GM19467 (cell line): ENCODE data around the gene GPR179.
"Not testable (repeated sequence)": the region's sequence is repeated elsewhere in the genome, so short reads cannot be mapped to it uniquely, and the experiment has no call there.

Experiments
- ATAC-seq: cut with Tn5 transposase; IDR thresholded peaks from one replicate; pipeline ENCODE4 v1.9.1; 2021; ENCODE audit warnings: mild to moderate bottlenecking, moderate library complexity; ENCODE audit not compliant: unreplicated experiment

The GPR179 gene

DNA sequence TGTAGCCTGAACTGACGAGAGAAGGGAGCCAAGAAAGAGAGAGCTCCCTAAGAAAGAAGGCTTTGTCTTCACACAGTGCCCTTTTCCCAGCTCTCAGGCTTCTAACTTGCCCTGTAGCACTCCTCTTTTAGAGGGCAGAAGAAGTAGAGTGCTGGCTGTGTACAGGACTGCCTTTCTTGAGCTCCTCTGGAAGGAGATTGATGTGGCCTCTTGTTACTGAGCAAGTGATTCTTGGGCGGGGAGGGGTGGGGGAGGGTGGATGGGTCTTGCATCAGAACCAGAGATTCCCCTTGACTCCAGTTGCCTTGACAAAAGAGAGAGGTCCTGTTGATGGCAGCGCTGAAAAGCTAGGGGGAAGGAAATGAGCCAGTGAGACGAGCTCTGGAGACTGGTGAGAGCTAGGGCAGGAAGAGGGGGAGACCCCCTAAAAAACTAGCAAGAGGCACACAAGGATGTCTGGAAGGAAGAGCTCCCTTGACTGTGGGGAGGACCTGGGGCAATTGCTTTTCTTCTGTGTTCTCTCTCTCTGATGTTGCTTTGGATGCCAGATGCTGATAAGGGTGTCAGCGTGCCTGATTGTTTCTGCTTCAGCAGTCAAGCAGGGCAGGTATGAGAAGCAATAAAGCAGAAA is 18.4 kb downstream of the GPR179 start:
- no peak for ATAC-seq

- no peak for ATAC-seq
Measured at GRCh38 chr17:38324772-38325171, 19.0 kb downstream of the GPR179 start.

DNA sequence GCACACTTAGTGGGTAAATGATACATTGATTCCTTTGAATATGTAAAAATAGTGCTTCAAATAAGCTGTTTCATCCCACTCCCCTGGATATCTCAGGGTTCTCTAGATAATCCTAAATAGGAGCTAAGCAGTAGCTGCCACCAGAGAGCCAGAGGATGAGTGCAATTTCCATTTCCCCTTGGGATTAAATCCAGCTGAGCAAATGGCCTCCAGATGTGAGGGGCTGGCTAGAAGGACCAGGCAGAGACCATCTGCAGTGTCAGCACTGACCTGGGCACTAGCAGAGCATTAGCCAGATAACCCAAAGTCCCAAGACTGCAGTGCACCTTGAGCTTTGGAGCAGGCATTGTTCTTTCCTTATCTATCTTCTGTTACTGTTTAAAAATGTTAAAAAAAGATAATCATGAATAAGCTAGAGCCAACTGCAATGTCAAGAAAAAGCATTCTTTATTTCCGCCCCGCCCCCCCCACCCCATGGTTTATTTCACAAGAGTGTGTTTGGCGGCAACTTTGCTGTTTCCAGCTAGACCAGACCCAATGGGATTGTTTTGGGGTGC is 19.5 kb downstream of the GPR179 start:
- no peak for ATAC-seq

- ATAC-seq, result no peak
Measured at GRCh38 chr17:38322897-38323296, 20.9 kb downstream of the GPR179 start.

DNA sequence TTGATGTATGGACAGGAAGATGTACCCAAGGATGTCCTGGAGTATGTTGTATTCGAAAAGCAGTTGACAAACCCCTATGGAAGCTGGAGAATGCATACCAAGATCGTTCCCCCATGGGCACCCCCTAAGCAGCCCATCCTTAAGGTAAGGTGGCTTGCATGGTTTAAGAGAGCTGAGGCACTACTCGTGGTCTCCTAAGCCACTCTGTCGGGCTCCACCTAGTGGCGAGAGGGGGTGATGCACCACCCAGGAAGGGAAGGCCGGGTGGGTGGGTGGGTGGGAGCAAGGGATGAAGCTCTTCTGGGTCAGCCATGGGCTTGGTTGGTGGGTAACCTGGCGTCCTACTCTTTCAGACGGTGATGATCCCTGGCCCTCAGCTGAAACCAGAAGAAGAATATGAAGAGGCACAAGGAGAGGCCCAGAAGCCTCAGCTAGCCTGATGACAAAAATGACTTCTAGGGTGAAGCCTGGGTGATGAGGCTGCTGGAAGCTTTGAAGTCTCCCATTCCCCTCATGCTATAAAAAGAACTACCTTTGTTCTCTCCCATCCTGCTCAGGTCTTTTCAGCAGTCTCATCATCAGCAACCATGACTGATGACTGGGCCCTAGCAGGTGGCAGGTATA is 21.5 kb downstream of the GPR179 start:
- no peak for ATAC-seq

- ATAC-seq, result no peak
Measured at GRCh38 chr17:38320482-38320881, 23.3 kb downstream of the GPR179 start.

- no peak for ATAC-seq
Measured at GRCh38 chr17:38317081-38317480, 26.7 kb downstream of the GPR179 start.

DNA sequence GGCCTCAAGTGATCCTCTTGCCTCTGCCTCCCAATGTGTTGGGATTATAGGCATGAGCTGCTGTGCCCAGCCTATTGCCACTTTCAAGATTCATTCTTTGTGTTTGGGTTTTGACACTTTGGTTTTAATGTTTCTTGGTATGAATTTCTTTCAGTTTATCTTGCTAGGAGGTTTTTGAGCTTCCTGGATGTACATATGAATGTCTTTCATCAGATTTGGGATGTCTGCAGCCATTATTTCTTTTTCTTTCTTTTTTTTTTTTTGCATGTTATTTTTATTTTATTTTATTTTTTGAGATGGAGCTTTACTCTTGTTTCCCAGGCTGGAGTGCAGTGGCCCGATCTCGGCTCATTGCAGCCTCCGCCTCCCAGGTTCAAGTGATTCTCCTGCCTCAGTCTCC is 28.3 kb downstream of the GPR179 start:
- ATAC-seq, result no peak

DNA sequence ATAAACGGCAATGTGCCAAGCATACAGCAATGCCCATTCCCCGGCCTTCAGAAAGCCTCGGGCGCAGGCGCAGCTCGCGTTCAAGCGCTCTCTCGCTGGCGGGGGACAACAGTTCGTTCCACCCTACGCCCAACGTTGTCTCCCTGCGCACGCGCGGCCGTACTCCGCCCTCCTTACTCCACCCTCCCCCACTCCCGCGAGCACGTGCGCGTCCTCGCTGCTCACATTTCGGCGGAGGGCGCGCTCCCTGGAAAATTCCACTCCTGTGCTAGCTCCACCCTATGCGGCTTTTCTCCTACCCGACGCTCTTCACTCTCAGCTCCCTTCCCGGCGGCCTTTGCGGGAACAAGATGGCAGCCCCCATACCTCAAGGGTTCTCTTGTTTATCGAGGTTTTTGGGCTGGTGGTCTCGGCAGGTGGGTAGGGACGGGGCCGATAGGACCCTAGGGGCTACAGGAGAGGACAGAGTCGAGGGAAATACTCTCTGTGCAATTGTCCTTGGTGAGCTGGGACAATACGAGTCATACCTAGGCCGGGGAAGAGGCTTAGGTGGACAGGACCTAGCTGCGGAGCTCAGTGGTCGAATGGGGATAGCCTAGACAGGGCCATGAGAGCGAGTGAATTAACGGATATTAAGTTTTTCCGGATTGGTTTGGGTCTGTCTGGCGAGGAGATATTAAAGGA is 46.8 kb downstream of the GPR179 start, which contains the start of gene MRPL45:
Gene MRPL45 (plus strand): TSS at position 335 of the 684 bp plus-strand sequence. CDS start 16 bp downstream, at position 351.
- peak; percentile 94 for ATAC-seq

DNA sequence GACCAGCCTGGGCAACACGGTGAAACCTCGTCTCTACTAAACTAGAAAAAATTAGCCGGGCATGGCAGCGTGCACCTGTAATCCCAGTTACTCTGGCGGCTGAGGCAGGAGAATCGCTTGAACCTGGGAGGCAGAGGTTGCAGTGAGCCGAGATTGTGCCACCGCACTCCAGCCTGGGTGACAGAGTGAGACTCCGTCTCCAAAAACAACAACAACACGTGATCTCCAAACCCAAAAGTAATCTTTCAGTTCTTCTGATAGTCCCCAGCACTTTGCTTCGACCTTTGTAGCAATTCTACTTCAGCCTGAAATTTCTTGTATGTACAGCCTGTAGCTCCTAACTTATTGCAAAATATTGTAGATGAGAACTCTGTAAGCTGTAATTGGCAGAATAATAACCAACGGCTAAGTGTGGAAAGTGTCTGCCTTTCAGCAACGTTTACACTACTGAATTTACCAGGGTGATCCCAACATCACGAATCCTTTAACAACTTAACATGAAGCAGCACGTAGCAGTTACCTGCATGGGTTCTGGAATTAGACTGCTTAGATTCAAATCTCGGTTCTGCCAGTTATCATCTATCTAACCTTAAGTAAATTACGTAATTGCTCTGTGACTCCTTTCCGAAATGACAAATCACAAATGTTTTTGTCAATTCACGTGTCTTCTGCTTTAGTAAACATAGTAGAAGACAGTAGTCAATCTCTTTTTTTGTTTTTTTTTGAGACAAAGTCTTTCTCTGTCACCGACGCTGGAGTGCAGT is 48.0 kb downstream of the GPR179 start:
- not testable (repeated sequence) for ATAC-seq

DNA sequence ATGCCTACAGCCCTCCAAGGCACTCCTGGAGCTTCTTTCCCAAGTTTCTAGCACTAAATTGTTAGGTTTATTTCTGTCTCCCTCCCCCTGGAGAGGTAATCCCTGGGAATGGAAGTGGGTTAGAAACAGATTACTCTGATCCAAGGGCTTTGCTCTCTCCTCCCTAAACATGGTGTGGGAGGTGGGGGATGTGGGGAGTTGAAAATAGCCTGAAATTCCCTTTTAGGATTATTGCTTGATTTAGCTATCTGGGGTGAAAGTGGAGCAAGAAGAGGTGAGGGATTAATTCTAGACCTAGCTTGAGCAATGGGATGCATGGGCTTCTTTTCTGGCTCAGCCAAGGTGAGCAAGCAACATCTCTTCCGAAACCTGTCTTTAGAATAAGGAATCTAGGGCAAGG is 54.0 kb downstream of the GPR179 start:
- not testable (repeated sequence) for ATAC-seq

DNA sequence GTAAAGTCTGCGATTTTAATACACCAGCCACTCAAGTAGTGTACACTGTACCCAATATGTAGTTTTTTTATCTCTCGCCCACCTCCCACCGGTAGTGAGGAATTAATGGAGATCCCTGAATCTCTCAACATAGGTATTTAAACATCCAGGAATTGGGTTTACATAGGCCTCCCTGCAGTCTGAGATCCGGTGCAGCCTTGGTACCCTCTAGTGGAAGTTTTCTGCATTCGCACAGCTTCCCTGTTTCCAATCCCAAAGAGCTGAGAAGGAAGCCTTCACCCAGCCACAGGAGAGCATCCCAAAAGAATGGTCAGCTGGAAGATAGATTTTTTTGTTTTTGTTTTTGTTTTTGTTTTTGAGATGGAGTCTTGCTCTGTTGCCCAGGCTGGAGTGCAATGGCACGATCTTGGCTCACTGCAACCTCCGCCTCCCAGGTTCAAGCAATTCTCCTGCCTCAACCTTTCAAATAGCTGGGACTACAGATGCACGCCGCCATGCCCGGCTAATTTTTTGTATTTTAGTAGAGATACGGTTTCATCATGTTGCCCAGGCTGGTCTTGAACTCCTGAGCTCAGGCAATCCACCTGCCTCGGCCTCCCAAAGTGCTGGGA is 55.4 kb downstream of the GPR179 start:
- not testable (repeated sequence) for ATAC-seq

- ATAC-seq, result peak; percentile 77
Measured at GRCh38 chr17:38286501-38287091, 57.2 kb downstream of the GPR179 start.

GRCh38 chr17:38285994-38286393 is 57.8 kb downstream of the GPR179 start:
- not testable (repeated sequence) for ATAC-seq
